Left lung (tissue), 10 donors: ENCODE measurements around the gene PLEKHA1. TPM values are rescaled to one million over a fixed set of nuclear protein-coding genes. Genes with fewer than 3 reads are reported as not detected.

Experiments
- ATAC-seq: fragments of 200-7000 bp; cut with Tn5 transposase; one replicate; pipeline ENCODE4 v1.9.1; 2020; ENCODE audit warnings: moderate library complexity
- DNase-seq, 4 donors: peaks; one replicate each; pipeline ENCODE4 v3.0.0-alpha.2; 2013 to 2020
- H3K27ac ChIP-seq, 2 donors: fragments of 200-600 bp; sonication (generic) in 1 of 2; one replicate each; pipeline versions ENCODE4 v1.5.0 to v1.8.0; 2020 to 2021
- H3K27me3 ChIP-seq, 2 donors: fragments of 200-600 bp; sonication (generic) in 1 of 2; one replicate each; pipeline versions ENCODE4 v1.5.0 to v1.8.0; 2020 to 2021
- H3K36me3 ChIP-seq, 2 donors: fragments of 200-600 bp; sonication (generic) in 1 of 2; one replicate each; pipeline versions ENCODE4 v1.5.0 to v1.8.0; 2020 to 2021
- H3K4me1 ChIP-seq, 2 donors: fragments of 200-600 bp; one replicate each; pipeline ENCODE4 v1.8.0; 2021
- H3K4me3 ChIP-seq, 2 donors: fragments of 200-600 bp; sonication (generic) in 1 of 2; one replicate each; pipeline versions ENCODE4 v1.5.0 to v1.8.0; 2020 to 2021; ENCODE audit warnings: mild to moderate bottlenecking in 1 of 2
- H3K9me3 ChIP-seq, 2 donors: fragments of 200-600 bp; sonication (generic) in 1 of 2; one replicate each; pipeline versions ENCODE4 v1.5.0 to v1.8.0; 2020 to 2021
- CTCF ChIP-seq, 2 donors: fragments of 200-600 bp; sonication (generic) in 1 of 2; IDR thresholded peaks; one replicate each; pipeline versions ENCODE4 v1.5.0 to v1.8.0; 2021; ENCODE audit warnings: antibody characterized with exemption in 2 of 2
- intact Hi-C, 2 donors: fragments of 100-400 bp; cut with DNase I; formaldehyde crosslinking; loops; one replicate each; pipeline versions ENCODE4 v1.11.2 to v1.14.2; 2022
- polyA plus RNA-seq, 6 donors: library from polyadenylated mRNA; unstranded; fragments of 120-200 nt; gene quantifications; one replicate each; pipeline ENCODE4 v1.2.1, GENCODE V29; 2013; ENCODE audit not compliant: insufficient read length in 6 of 6
- total RNA-seq, 2 donors: library from RNA; stranded (reverse); fragmentation: NEBNext Ultra II Directional; extraction: Animal tissue kit (Norgen Biotek cat#: 25700); gene quantifications; one replicate each; pipeline ENCODE4 v1.2.1, GENCODE V29; 2021
- donor health status: DM: no; HTN: yes; CAD: no.
- donor health status: DM: no; HTN: no; CAD: no.

Gene PLEKHA1
- total and polyA plus RNA-seq, 8 donors, result 40.5 to 57.9 (median 43.4) TPM

DNA sequence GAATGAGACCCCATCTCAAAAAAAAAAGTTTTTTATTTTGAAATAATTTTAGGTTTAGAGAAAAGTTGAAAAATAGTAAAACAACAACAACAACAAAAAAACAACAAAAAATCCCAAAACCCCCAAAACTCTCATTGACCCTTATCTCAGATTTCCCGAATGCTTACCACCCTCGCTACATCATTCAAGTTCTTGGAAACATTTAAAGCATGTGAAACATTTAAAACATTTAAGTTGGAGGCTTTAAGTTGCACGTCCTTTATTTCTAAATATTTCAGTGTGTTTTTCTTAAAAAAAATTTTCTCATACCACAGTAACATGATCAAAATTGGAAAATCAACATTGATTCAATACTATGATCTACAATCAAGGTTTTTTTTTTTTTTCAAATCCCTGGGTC is 79.6 kb downstream of the PLEKHA1 start:
- H3K9me3 ChIP-seq, result no peaks in the 10 kb centered on the region
- no peak overlapping the region for H3K27ac ChIP-seq
- H3K4me1 ChIP-seq, result no peaks in the 10 kb centered on the region
- no peak for ATAC-seq
- TF ChIP-seq CTCF (IDR thresholded peaks at IDR 0.05), result no peak
- peaks cover 0 to 21% of the 10 kb centered on the region in 2 donors for H3K27me3 ChIP-seq
- no peaks in the 10 kb centered on the region for H3K36me3 ChIP-seq
- intact Hi-C loops, result no loop called here
- no peak for DNase-seq
- H3K4me3 ChIP-seq, result no peak overlapping the region

- no peak for TF ChIP-seq CTCF (IDR thresholded peaks at IDR 0.05)
- peaks cover 0 to 27% of the 10 kb centered on the region in 2 donors for H3K27me3 ChIP-seq
- DNase-seq, result no peak
- no peaks in the 10 kb centered on the region for H3K36me3 ChIP-seq
- intact Hi-C loops, result no loop called here
- no peak within 1 kb of the TSS for H3K27ac ChIP-seq
- no peaks in the 10 kb centered on the region for H3K4me1 ChIP-seq
- no peaks in the 10 kb centered on the region for H3K9me3 ChIP-seq
- ATAC-seq, result no peak
- H3K4me3 ChIP-seq, result no peak within 1 kb of the TSS
Measured at GRCh38 chr10:122454603-122455080, 80.1 kb downstream of the PLEKHA1 start, which contains the start of gene ARMS2. ARMS2 (plus strand) TSS chr10:122454653; CDS start chr10:122454728, 75 bp downstream.

- intact Hi-C loops, result no loop called here
- DNase-seq (no peak), ATAC-seq (no peak)
- Histone ChIP-seq H3K27me3 (peaks cover 0 to 36% of the 10 kb centered on the region in 2 donors), H3K36me3 (no peaks in the 10 kb centered on the region), H3K4me1 (peaks cover 0 to 4% of the 10 kb centered on the region in 2 donors), H3K9me3 (no peaks in the 10 kb centered on the region), H3K27ac (no peak overlapping the region), H3K4me3 (no peak overlapping the region)
- no peak for TF ChIP-seq CTCF (IDR thresholded peaks at IDR 0.05)
Measured at GRCh38 chr10:122455376-122456079, 81.0 kb downstream of the PLEKHA1 start.

GRCh38 chr10:122457934-122458333 is 83.4 kb downstream of the PLEKHA1 start:
- Histone ChIP-seq H3K36me3 (no peaks in the 10 kb centered on the region), H3K27me3 (peaks cover 0 to 59% of the 10 kb centered on the region in 2 donors), H3K4me1 (peaks cover 0 to 20% of the 10 kb centered on the region in 2 donors), H3K9me3 (no peaks in the 10 kb centered on the region), H3K4me3 (no peak overlapping the region), H3K27ac (no peak overlapping the region)
- DNase-seq (no peak), ATAC-seq (no peak)
- TF ChIP-seq CTCF (IDR thresholded peaks at IDR 0.05), result no peak
- intact Hi-C loops, result no loop called here

- no peak for ATAC-seq
- DNase-seq, result no peak
- no peak for TF ChIP-seq CTCF (IDR thresholded peaks at IDR 0.05)
- Histone ChIP-seq H3K9me3 (no peaks in the 10 kb centered on the region), H3K27ac (no peak overlapping the region), H3K36me3 (no peaks in the 10 kb centered on the region), H3K4me3 (no peak overlapping the region), H3K27me3 (peaks cover 0 to 67% of the 10 kb centered on the region in 2 donors), H3K4me1 (peaks cover 2 to 21% of the 10 kb centered on the region in 2 donors)
- intact Hi-C loops, result no loop called here
Measured at GRCh38 chr10:122458693-122459092, 84.2 kb downstream of the PLEKHA1 start.
